GM23248 (cell line): ENCODE data around the gene SSX1.
"Not testable (repeated sequence)": the region's sequence is repeated elsewhere in the genome, so short reads cannot be mapped to it uniquely, and the experiment has no call there.

Experiments used
- EZH2 ChIP-seq: fragments of 200-600 bp; sonication (generic); IDR thresholded peaks from 2 replicates; pipeline ENCODE4 v1.6.1; 2018; ENCODE audit warnings: antibody characterized with exemption, mild to moderate bottlenecking; ENCODE audit not compliant: insufficient read depth, poor library complexity, severe bottlenecking
- EZH2phosphoT487 ChIP-seq: fragments of 200-600 bp; sonication (generic); IDR thresholded peaks from 2 replicates; pipeline ENCODE4 v1.6.1; 2018; ENCODE audit warnings: antibody characterized with exemption, moderate library complexity, mild to moderate bottlenecking, low read depth; ENCODE audit not compliant: insufficient read depth

DNA sequence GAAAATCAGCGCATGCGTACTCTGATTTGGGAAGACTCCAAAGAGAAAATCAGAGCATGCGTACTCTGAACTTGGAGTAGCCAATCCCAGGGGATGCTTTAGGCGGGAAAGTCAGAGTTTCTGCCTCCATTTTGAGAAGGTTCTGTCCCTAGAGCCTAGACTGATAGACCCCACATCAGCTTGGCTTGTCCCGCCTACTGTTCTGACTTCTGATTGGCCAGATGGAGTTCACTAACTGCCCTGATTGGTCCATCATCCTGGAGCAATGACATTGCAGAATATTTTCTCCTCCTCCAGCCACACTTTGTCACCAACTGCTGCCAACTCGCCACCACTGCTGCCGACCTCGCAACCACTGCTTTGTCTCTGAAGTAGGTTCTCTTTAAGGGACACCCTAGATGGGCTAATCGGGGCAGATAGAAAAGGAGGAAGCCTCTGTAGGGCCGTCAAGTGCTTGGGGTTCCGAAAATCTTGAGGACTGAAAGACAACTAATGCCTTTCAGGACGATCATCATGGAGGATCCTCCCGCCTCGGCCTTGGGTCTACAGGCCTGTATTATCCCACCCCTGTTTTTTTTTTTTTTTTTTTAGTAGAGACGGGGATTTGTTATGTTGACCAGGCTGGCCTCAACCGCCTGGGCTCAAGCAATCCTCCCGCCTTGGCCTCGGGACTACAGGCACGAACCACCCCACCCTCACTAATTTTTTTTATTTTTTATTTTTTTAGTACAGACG, at the start of gene SSX1:
- not testable (repeated sequence) for TF ChIP-seq EZH2, EZH2phosphoT487
